AG09319 (cell line): ENCODE results near the gene HKDC1.

Experiments
- DNase-seq: peaks from one replicate; pipeline ENCODE4 v3.0.0-alpha.2; 2010; ENCODE audit warnings: low read depth; ENCODE audit errors: extremely low read depth
- TF ChIP-seq, protein P1 (sequence below): IDR thresholded peaks from 2 replicates; pipeline ENCODE4 v1.5.1; 2011; ENCODE audit warnings: low read depth, mild to moderate bottlenecking, inconsistent platforms, low read length, moderate library complexity

Gene HKDC1

DNA sequence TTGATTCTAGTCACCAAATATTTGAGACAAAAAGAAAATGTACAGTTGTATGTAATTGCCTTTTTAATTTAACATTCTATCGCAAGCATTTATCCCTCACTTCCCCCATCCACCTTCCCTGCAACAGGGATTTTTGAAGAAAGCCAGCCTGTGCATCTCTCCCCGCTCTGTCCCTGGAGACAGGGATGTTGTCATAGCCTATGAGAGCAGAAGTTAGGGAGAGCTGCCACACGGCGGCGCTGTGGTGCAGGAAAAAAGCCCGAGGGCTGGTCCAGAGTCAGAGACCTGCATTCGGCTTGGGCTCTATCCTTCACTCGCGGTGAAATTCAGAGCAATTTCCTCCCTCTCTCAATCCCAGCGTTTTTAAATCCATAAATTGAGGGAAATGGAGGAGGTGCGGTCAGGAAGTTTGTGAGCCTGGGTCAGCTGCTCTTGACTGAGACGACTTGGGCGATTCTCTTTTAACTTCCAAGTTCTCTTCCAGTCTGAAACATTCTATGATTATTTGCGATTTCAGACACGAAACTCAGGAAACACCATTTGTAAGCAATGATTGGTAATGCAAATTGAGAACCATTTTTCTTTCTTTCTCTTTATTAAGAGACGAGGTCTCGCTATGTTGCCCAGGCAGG lies 17.5 kb downstream of the HKDC1 start:
- DNase-seq: peak; percentile 28
- TF ChIP-seq, protein P1, sequence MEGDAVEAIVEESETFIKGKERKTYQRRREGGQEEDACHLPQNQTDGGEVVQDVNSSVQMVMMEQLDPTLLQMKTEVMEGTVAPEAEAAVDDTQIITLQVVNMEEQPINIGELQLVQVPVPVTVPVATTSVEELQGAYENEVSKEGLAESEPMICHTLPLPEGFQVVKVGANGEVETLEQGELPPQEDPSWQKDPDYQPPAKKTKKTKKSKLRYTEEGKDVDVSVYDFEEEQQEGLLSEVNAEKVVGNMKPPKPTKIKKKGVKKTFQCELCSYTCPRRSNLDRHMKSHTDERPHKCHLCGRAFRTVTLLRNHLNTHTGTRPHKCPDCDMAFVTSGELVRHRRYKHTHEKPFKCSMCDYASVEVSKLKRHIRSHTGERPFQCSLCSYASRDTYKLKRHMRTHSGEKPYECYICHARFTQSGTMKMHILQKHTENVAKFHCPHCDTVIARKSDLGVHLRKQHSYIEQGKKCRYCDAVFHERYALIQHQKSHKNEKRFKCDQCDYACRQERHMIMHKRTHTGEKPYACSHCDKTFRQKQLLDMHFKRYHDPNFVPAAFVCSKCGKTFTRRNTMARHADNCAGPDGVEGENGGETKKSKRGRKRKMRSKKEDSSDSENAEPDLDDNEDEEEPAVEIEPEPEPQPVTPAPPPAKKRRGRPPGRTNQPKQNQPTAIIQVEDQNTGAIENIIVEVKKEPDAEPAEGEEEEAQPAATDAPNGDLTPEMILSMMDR: peak; percentile 88

DNA sequence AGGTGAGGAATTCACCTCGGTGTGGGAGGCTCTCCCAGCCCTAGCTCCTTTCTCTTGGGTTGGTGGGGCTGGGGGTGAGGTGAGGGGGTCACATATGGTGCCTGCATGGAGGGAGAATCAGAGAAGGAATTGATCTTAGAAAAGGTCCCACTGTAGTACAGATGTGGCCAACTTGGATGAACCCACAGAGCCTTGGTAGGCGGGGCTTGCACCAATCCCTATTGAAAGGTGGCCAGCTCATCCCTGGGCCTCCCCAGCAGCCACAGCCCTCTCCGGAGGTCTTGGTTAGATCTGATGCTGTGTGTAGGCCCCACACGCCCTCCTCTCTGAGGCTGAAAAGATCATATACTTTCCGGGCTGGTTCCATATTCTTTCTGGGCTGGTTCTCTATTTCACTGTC lies 19.0 kb downstream of the HKDC1 start:
- TF ChIP-seq, protein P1: no peak
- no peak for DNase-seq

DNA sequence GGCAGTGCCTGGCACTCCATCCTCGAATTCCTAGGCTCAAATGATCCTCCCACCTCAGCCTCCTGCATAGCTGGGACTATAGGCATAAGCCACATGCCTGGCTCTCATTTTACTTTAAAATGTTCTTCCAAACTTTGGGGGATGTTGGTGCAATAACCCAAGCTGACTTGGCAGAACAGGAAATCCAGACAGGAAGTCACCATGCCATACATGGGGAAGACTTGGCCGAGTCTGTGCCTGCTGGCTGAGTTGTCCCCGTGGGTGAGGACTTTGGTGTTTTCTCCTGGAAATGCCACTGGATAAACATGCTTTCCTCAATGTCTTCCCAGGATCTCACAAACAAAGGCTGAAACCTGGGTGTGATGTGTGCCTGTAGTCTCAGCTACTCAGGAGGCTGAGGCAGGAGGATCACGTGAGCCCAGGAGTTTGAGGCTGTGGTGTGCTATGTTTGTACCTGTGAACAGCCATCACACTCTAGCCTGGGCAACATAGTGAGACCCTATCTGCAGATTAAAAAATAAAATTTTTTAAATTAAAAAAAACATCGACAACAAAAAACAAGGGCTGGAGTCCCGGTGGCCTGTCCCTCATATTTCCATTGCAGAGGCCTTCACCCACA lies 19.8 kb downstream of the HKDC1 start:
- no peak for DNase-seq
- TF ChIP-seq, protein P1: no peak

DNA sequence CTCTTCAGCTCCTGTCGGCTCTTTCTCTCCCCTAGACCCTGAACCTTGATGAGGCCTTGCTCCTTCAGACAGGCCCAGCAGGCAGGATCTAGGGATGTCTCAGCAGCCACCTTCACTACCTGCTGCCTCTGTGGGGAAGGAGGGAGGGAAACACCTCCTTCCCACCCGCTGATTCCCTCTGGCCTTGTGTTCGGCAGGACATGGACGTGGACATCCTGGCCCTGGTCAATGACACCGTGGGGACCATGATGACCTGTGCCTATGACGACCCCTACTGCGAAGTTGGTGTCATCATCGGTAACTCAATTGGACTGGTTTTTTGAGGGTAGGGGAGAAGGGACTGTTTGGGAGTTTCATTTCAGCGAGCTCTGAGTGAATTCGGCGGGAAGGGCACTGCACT lies 20.3 kb downstream of the HKDC1 start:
- TF ChIP-seq, protein P1: no peak
- no peak for DNase-seq

DNA sequence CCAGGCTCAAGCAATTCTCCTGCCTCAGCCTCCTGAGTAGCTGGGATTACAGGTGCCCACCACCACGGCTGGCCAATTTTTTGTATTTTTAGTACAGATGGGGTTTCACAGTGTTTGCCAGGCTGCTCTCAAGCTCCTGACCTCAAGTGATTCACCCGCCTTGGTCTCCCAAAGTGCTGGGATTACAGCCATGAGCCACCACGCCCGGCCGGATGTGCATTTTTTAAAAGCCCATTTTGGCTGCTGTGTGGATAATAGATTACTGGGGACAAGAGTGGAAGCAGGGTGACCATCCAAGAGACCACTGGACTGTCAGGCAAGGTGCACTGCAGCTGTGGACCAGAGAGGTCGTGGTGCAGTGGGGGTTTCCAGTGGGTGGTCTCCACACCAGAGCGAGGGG lies 21.4 kb downstream of the HKDC1 start:
- TF ChIP-seq, protein P1: no peak
- peak; percentile 18 for DNase-seq

DNA sequence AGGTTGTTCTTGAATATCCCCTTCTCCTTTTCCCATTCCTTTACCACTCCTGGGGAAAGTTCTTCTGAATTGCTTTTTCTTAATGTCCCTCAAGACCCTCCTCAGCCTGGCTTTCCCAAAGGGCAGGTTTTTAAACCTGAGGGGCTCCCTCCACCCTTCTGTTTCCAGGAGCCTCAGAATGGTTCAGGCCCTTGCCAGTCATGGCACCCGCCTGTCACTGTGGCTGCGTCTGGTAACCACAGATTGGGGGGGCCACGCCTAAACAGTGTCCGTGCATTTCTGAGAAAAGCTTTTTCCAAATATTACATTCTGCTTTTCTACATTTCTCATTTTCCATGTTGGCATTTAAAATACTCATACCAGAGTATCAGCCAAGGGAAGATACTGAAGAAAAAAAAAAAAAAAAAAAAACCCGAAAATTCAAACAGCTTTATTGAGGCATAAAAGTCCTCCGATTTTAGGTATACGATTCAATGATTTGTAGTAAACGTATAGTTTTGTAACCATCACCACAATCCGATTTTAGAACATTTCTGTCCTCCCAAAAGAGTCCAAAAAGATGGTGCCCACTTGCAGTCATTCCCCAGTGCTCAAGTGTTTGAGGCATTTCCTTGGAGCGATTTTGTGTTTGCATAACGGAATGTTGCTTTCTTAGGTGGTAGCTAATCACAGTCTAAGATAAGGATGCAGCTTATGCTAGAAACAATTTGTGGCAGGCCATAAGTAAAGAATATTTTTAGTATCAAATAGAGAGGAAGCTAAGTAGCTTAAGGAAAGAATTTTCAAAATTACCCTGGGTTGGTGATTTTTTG lies 22.1 kb downstream of the HKDC1 start:
- TF ChIP-seq, protein P1: no peak

DNA sequence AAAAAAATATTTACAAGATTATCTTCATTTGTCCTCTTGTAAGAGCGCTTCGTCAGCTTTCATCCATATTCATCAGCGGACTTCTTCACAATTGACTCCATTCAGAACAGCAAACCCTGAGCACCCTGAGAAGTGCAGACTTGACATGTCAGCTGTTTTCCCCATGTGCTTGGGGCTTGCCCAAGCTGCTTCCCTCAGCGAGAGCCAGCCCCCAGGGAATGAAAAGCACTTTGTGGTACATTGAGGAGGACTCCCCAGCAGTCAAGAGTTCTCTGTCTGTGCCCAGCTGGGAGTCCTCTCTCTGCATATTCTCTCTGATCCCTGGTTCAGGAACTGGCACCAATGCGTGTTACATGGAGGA lies 22.7 kb downstream of the HKDC1 start:
- TF ChIP-seq, protein P1: no peak
- no peak for DNase-seq

More for the DNA sequence above, 22.1 kb downstream of the HKDC1 start:
- DNase-seq: no peak
